Left renal pelvis (tissue), 4 donors: Measurements from ENCODE around the gene CAMTA2. TPM values are rescaled to one million over a fixed set of nuclear protein-coding genes. Genes with fewer than 3 reads are reported as not detected.
"Not testable (repeated sequence)": the region's sequence is repeated elsewhere in the genome, so short reads cannot be mapped to it uniquely, and the experiment has no call there.

Source experiments
- DNase-seq, 4 donors: peaks; one replicate each; pipeline ENCODE4 v3.0.0-alpha.2; 2013; ENCODE audit warnings: low read depth in 4 of 4, low spot score in 3 of 4
- polyA plus RNA-seq, 4 donors: library from polyadenylated mRNA; unstranded; fragments of 120-200 nt; gene quantifications; one replicate each; pipeline ENCODE4 v1.2.1, GENCODE V29; 2013; ENCODE audit not compliant: insufficient read length in 4 of 4

The CAMTA2 gene
- polyA plus RNA-seq, 4 donors, result 19.3 to 34.2 (median 26.6) TPM

GRCh38 chr17:4937553-4937952, 49.9 kb downstream of the CAMTA2 start:
- DNase-seq, result no peak

- no peak for DNase-seq
Measured at GRCh38 chr17:4936436-4936835, 51.0 kb downstream of the CAMTA2 start.

- no peak for DNase-seq
Measured at GRCh38 chr17:4935650-4936049, 51.8 kb downstream of the CAMTA2 start.

GRCh38 chr17:4934173-4934979, 53.1 kb downstream of the CAMTA2 start:
- DNase-seq, result no peak

GRCh38 chr17:4933646-4934045, 53.8 kb downstream of the CAMTA2 start:
- DNase-seq, result no peak

GRCh38 chr17:4932756-4933155, 54.7 kb downstream of the CAMTA2 start:
- no peak for DNase-seq

GRCh38 chr17:4931963-4932362, 55.5 kb downstream of the CAMTA2 start, which contains the start of gene GP1BA:
TSS of gene GP1BA (plus strand) at chr17:4932277. CDS start at chr17:4932605, 328 bp downstream.
- no peak for DNase-seq

- DNase-seq, result no peak
Measured at GRCh38 chr17:4928881-4929280, 58.6 kb downstream of the CAMTA2 start.

- not testable (repeated sequence) for DNase-seq
Measured at GRCh38 chr17:4926577-4927335, 60.7 kb downstream of the CAMTA2 start.

GRCh38 chr17:4921320-4921719, 66.2 kb downstream of the CAMTA2 start:
- no peak for DNase-seq

- DNase-seq, result no peak
Measured at GRCh38 chr17:4920351-4921048, 67.0 kb downstream of the CAMTA2 start.

GRCh38 chr17:4919511-4920047, 67.9 kb downstream of the CAMTA2 start:
- DNase-seq, result no peak

Other genes with a start within 250 kb of the CAMTA2 start
- gene ZMYND15, start 247.8 kb downstream of the CAMTA2 start, polyA plus RNA-seq, result under 1 TPM; 0.37 to 0.85 (median 0.58) TPM
- gene CXCL16, start 247.7 kb downstream of the CAMTA2 start, polyA plus RNA-seq, result 10 to 100 TPM in 3 of 4 donors, 1 to 10 TPM in 1; 7.6 to 14.1 (median 11.9) TPM
- 1 to 10 TPM in 2 of 4 donors, under 1 TPM in 2; 0.31 to 2.9 (median 1.5) TPM for gene TM4SF5, start 215.8 kb downstream of the CAMTA2 start, polyA plus RNA-seq
- 1 to 10 TPM in 1 of 4 donors, under 1 TPM in 3; 0.41 to 1.2 (median 0.59) TPM for gene VMO1, start 201.3 kb downstream of the CAMTA2 start, polyA plus RNA-seq
- 1 to 10 TPM in 3 of 4 donors, under 1 TPM in 1; 0.90 to 9.4 (median 3.5) TPM for gene GLTPD2, start 198.7 kb downstream of the CAMTA2 start, polyA plus RNA-seq
- gene PSMB6, start 191.5 kb downstream of the CAMTA2 start, polyA plus RNA-seq, result 100 to 1,000 TPM in 3 of 4 donors, 10 to 100 TPM in 1; 82.5 to 125 (median 120) TPM
- gene PLD2, start 180.5 kb downstream of the CAMTA2 start, polyA plus RNA-seq, result 10 to 100 TPM; 31.9 to 48.7 (median 41.6) TPM
- gene MINK1, start 154.3 kb downstream of the CAMTA2 start, polyA plus RNA-seq, result 10 to 100 TPM; 49.3 to 75.6 (median 59.3) TPM
- gene C17orf107, start 88.1 kb downstream of the CAMTA2 start, polyA plus RNA-seq, result 1 to 10 TPM; 1.3 to 2.8 (median 1.9) TPM
- 1 to 10 TPM; 1.4 to 2.0 (median 1.7) TPM for gene CHRNE, start 84.6 kb downstream of the CAMTA2 start, polyA plus RNA-seq
- gene GP1BA, start 55.4 kb downstream of the CAMTA2 start, polyA plus RNA-seq, result 1 to 10 TPM in 3 of 4 donors, under 1 TPM in 1; 0.83 to 3.4 (median 1.8) TPM
- gene SLC25A11, start 47.6 kb downstream of the CAMTA2 start, polyA plus RNA-seq, result 10 to 100 TPM; 40.5 to 90.1 (median 72.7) TPM
- 100 to 1,000 TPM; 106 to 135 (median 129) TPM for gene RNF167, start 47.4 kb downstream of the CAMTA2 start, polyA plus RNA-seq
- gene PFN1, start 39.1 kb downstream of the CAMTA2 start, polyA plus RNA-seq, result 100 to 1,000 TPM; 274 to 467 (median 346) TPM
- gene ENO3, start 36.6 kb downstream of the CAMTA2 start, polyA plus RNA-seq, result 10 to 100 TPM; 14.8 to 30.0 (median 18.8) TPM
- gene SPAG7, start 19.9 kb downstream of the CAMTA2 start, polyA plus RNA-seq, result 100 to 1,000 TPM in 1 of 4 donors, 10 to 100 TPM in 3; 86.4 to 100 (median 92.0) TPM
- 1 to 10 TPM; 6.9 to 9.3 (median 7.4) TPM for gene INCA1, start 9.8 kb upstream of the CAMTA2 start, polyA plus RNA-seq
- gene KIF1C, start 10.3 kb upstream of the CAMTA2 start, polyA plus RNA-seq, result 10 to 100 TPM; 69.8 to 89.3 (median 82.2) TPM
- under 1 TPM; 0.05 to 0.35 (median 0.15) TPM for gene SLC52A1, start 47.8 kb upstream of the CAMTA2 start, polyA plus RNA-seq
- gene ZFP3, start 90.8 kb upstream of the CAMTA2 start, polyA plus RNA-seq, result 10 to 100 TPM in 3 of 4 donors, 1 to 10 TPM in 1; 9.9 to 15.8 (median 14.4) TPM
- gene ZNF232, start 124.2 kb upstream of the CAMTA2 start, polyA plus RNA-seq, result 10 to 100 TPM; 14.2 to 41.1 (median 22.0) TPM
- 10 to 100 TPM in 1 of 4 donors, 1 to 10 TPM in 3; 1.9 to 12.2 (median 4.0) TPM for gene USP6, start 128.4 kb upstream of the CAMTA2 start, polyA plus RNA-seq
- 10 to 100 TPM; 14.6 to 26.3 (median 21.8) TPM for gene ZNF594, start 204.2 kb upstream of the CAMTA2 start, polyA plus RNA-seq
- 1 to 10 TPM; 1.4 to 2.0 (median 1.8) TPM for gene SCIMP, start 247.2 kb upstream of the CAMTA2 start, polyA plus RNA-seq